GM21447 (cell line): ENCODE results near the gene TMEM117.

Experiments used
- ATAC-seq: cut with Tn5 transposase; IDR thresholded peaks from one replicate; pipeline ENCODE4 v1.9.1; 2021; ENCODE audit not compliant: unreplicated experiment

TMEM117 gene

GRCh38 chr12:44091948-44092606 lies 256.2 kb downstream of the TMEM117 start:
- ATAC-seq = no peak

GRCh38 chr12:44098786-44099185 lies 262.9 kb downstream of the TMEM117 start:
- ATAC-seq = no peak

GRCh38 chr12:44099486-44099885 lies 263.6 kb downstream of the TMEM117 start:
- no peak for ATAC-seq

- ATAC-seq = no peak
These were observed 264.4 kb downstream of the TMEM117 start for GRCh38 chr12:44100264-44100663.

GRCh38 chr12:44101475-44101874 lies 265.6 kb downstream of the TMEM117 start:
- no peak for ATAC-seq

GRCh38 chr12:44114906-44115305 lies 279.0 kb downstream of the TMEM117 start:
- ATAC-seq = no peak

GRCh38 chr12:44117337-44117736 lies 281.5 kb downstream of the TMEM117 start:
- no peak for ATAC-seq

GRCh38 chr12:44118946-44119345 lies 283.1 kb downstream of the TMEM117 start:
- ATAC-seq = no peak

- no peak for ATAC-seq
These were observed 290.9 kb downstream of the TMEM117 start for GRCh38 chr12:44126806-44127205.

- no peak for ATAC-seq
These were observed 292.3 kb downstream of the TMEM117 start for GRCh38 chr12:44127966-44128710.

GRCh38 chr12:44143175-44143574 lies 307.3 kb downstream of the TMEM117 start:
- ATAC-seq = no peak

- no peak for ATAC-seq
These were observed 313.1 kb downstream of the TMEM117 start for GRCh38 chr12:44148936-44149335.

- no peak for ATAC-seq
These were observed 318.2 kb downstream of the TMEM117 start for GRCh38 chr12:44154128-44154527.

GRCh38 chr12:44155358-44155757 lies 319.5 kb downstream of the TMEM117 start:
- ATAC-seq = no peak

GRCh38 chr12:44157359-44157758 lies 321.5 kb downstream of the TMEM117 start:
- peak; percentile 76 for ATAC-seq

- no peak for ATAC-seq
These were observed 322.9 kb downstream of the TMEM117 start for GRCh38 chr12:44158746-44159145.

- no peak for ATAC-seq
These were observed 323.3 kb downstream of the TMEM117 start for GRCh38 chr12:44159216-44159615.

- ATAC-seq = no peak
These were observed 324.0 kb downstream of the TMEM117 start for GRCh38 chr12:44159862-44160261.

- ATAC-seq = no peak
These were observed 327.1 kb downstream of the TMEM117 start for GRCh38 chr12:44162961-44163360.

GRCh38 chr12:44174053-44174452 lies 338.2 kb downstream of the TMEM117 start:
- ATAC-seq = no peak

GRCh38 chr12:44184499-44185206 lies 348.8 kb downstream of the TMEM117 start:
- peak; percentile 99 for ATAC-seq

- peak; percentile 99 for ATAC-seq
These were observed 357.4 kb downstream of the TMEM117 start for GRCh38 chr12:44193281-44193680.
